ENCODE measurements around the gene PTPRU. TPM values are rescaled to one million over a fixed set of nuclear protein-coding genes. Genes with fewer than 3 reads are reported as not detected.

PTPRU gene
- total RNA-seq, 1 experiment from 2014 or later, result 0.72 TPM

- ChIA-PET POLR2A (no interaction called here), CTCF (interaction anchor here (2.0 kb wide), 1 partner anchor 19 kb away, joined by 6 read pairs; the partner anchor contains the start of gene SRSF4)
- intact Hi-C loops (cut with micrococcal nuclease; ENCODE audit: unreplicated experiment), result loop anchor here (5.0 kb wide), 1 partner anchor 319 kb away; no protein-coding TSS in a partner anchor
- DNase-seq (ENCODE audit: low read depth, low spot score) (no peak), ATAC-seq (no peak)
- in situ Hi-C loops (cut with HindIII; ENCODE audit: low pct_unique_long_range_greater_than_20kb, low sequenced_read_pairs), result no loop called here
- H3K36me3 ChIP-seq (ENCODE audit: control insufficient read depth, insufficient read depth, low read length), result peaks cover 3% of the 10 kb centered on the region
- TF ChIP-seq POLR2AphosphoS5 (IDR thresholded peaks at IDR 0.05; ENCODE audit: low read depth, low read length) (no peak), SIN3A (IDR thresholded peaks at IDR 0.05; ENCODE audit: borderline replicate concordance, insufficient read depth, low read depth, low read length) (no peak), TCF7L2 (IDR thresholded peaks at IDR 0.05; ENCODE audit: low read depth, low read length) (no peak), CTCF (IDR thresholded peaks at IDR 0.05) (no peak)
- TF ChIP-seq, protein P1, sequence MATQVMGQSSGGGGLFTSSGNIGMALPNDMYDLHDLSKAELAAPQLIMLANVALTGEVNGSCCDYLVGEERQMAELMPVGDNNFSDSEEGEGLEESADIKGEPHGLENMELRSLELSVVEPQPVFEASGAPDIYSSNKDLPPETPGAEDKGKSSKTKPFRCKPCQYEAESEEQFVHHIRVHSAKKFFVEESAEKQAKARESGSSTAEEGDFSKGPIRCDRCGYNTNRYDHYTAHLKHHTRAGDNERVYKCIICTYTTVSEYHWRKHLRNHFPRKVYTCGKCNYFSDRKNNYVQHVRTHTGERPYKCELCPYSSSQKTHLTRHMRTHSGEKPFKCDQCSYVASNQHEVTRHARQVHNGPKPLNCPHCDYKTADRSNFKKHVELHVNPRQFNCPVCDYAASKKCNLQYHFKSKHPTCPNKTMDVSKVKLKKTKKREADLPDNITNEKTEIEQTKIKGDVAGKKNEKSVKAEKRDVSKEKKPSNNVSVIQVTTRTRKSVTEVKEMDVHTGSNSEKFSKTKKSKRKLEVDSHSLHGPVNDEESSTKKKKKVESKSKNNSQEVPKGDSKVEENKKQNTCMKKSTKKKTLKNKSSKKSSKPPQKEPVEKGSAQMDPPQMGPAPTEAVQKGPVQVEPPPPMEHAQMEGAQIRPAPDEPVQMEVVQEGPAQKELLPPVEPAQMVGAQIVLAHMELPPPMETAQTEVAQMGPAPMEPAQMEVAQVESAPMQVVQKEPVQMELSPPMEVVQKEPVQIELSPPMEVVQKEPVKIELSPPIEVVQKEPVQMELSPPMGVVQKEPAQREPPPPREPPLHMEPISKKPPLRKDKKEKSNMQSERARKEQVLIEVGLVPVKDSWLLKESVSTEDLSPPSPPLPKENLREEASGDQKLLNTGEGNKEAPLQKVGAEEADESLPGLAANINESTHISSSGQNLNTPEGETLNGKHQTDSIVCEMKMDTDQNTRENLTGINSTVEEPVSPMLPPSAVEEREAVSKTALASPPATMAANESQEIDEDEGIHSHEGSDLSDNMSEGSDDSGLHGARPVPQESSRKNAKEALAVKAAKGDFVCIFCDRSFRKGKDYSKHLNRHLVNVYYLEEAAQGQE (IDR thresholded peaks at IDR 0.05; ENCODE audit: insufficient read depth in 1 of 2, low read depth in 2 of 2, low read length in 1 of 2), result no peak
- H3K27me3 ChIP-seq (ENCODE audit: control insufficient read depth, insufficient read depth, low read length), result no peaks in the 10 kb centered on the region
- H3K4me1 ChIP-seq (ENCODE audit: control insufficient read depth, insufficient read depth, low read length), result peaks cover 8% of the 10 kb centered on the region
- no peaks in the 10 kb centered on the region for H3K9me3 ChIP-seq (ENCODE audit: control insufficient read depth, insufficient read depth, low read depth, low read length)
- no peak overlapping the region for H3K4me3 ChIP-seq (ENCODE audit: low read depth in 2 of 2, low read length in 2 of 2)
- no peak overlapping the region for H3K27ac ChIP-seq (ENCODE audit: low read length)
- no TSS peak for BruUV-seq (replicated peaks)
Measured at GRCh38 chr1:29200906-29201594, 35.3 kb upstream of the PTPRU start.

- POLR2A ChIA-PET, result no interaction called here
- no peak overlapping the region for H3K27ac ChIP-seq (ENCODE audit: low read length)
- in situ Hi-C loops (cut with HindIII; ENCODE audit: low pct_unique_long_range_greater_than_20kb, low sequenced_read_pairs), result no loop called here
- intact Hi-C loops (cut with micrococcal nuclease; ENCODE audit: unreplicated experiment), result loop anchor here (5.0 kb wide), 1 partner anchor 319 kb away; no protein-coding TSS in a partner anchor
- DNase-seq (ENCODE audit: low read depth, low spot score), result no peak
- no peak for ATAC-seq
- H3K4me3 ChIP-seq (ENCODE audit: low read depth in 2 of 2, low read length in 2 of 2), result no peak overlapping the region
- CTCF ChIA-PET, result interaction anchor here (0.9 to 2.0 kb wide), 2 partner anchors 19 to 167 kb away, joined by 6 to 9 read pairs; partner anchors contain the start of gene SRSF4
- peaks cover 8% of the 10 kb centered on the region for H3K4me1 ChIP-seq (ENCODE audit: control insufficient read depth, insufficient read depth, low read length)
- BruUV-seq (replicated peaks), result no TSS peak
- H3K36me3 ChIP-seq (ENCODE audit: control insufficient read depth, insufficient read depth, low read length), result peaks cover 3% of the 10 kb centered on the region
- TF ChIP-seq SIN3A (IDR thresholded peaks at IDR 0.05; ENCODE audit: borderline replicate concordance, insufficient read depth, low read depth, low read length) (no peak), POLR2AphosphoS5 (IDR thresholded peaks at IDR 0.05; ENCODE audit: low read depth, low read length) (no peak), TCF7L2 (IDR thresholded peaks at IDR 0.05; ENCODE audit: low read depth, low read length) (no peak), CTCF (IDR thresholded peaks at IDR 0.05) (no peak)
- TF ChIP-seq, protein P1 (IDR thresholded peaks at IDR 0.05; ENCODE audit: insufficient read depth in 1 of 2, low read depth in 2 of 2, low read length in 1 of 2), result no peak
- no peaks in the 10 kb centered on the region for H3K9me3 ChIP-seq (ENCODE audit: control insufficient read depth, insufficient read depth, low read depth, low read length)
- H3K27me3 ChIP-seq (ENCODE audit: control insufficient read depth, insufficient read depth, low read length), result no peaks in the 10 kb centered on the region
Measured at GRCh38 chr1:29201595-29202051, 34.7 kb upstream of the PTPRU start.
